ENCODE measurements around the gene KLHL22.
"Not testable (repeated sequence)": the region's sequence is repeated elsewhere in the genome, so short reads cannot be mapped to it uniquely, and the experiment has no call there.

The KLHL22 gene

GRCh38 chr22:20472629-20473442, 22.8 kb downstream of the KLHL22 start:
- in situ Hi-C loops (cut with MboI; ENCODE audit: low sequenced_read_pairs): no loop called here

- in situ Hi-C loops (cut with MboI; ENCODE audit: low sequenced_read_pairs): no loop called here
These were observed 24.3 kb downstream of the KLHL22 start for GRCh38 chr22:20471126-20471833.

DNA sequence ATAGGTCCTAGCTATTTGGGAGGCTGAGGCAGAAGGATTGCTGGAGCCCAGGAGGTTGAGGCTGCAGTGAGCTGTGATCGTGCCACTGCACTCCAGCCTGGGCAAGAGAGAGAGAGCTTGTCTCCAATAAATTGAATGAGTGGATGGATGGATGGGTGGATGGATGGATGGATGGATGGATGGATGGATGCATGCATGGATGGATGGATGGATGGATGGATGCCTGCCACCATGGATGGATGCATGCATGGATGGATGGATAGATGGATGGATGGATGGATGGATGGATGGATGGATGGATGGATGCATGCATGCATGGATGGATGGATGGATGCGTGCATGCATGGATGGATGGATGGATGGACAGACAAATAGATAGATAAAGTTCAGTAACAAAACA, 25.1 kb downstream of the KLHL22 start:
- in situ Hi-C loops (cut with MboI; ENCODE audit: low sequenced_read_pairs): not testable (repeated sequence)

- in situ Hi-C loops (cut with MboI; ENCODE audit: low sequenced_read_pairs): no loop called here
These were observed 26.3 kb downstream of the KLHL22 start for GRCh38 chr22:20469110-20469868.

GRCh38 chr22:20466659-20467379, 28.8 kb downstream of the KLHL22 start:
- in situ Hi-C loops (cut with MboI; ENCODE audit: low sequenced_read_pairs): no loop called here

GRCh38 chr22:20465759-20466077, 29.9 kb downstream of the KLHL22 start:
- in situ Hi-C loops (cut with MboI; ENCODE audit: low sequenced_read_pairs): no loop called here

DNA sequence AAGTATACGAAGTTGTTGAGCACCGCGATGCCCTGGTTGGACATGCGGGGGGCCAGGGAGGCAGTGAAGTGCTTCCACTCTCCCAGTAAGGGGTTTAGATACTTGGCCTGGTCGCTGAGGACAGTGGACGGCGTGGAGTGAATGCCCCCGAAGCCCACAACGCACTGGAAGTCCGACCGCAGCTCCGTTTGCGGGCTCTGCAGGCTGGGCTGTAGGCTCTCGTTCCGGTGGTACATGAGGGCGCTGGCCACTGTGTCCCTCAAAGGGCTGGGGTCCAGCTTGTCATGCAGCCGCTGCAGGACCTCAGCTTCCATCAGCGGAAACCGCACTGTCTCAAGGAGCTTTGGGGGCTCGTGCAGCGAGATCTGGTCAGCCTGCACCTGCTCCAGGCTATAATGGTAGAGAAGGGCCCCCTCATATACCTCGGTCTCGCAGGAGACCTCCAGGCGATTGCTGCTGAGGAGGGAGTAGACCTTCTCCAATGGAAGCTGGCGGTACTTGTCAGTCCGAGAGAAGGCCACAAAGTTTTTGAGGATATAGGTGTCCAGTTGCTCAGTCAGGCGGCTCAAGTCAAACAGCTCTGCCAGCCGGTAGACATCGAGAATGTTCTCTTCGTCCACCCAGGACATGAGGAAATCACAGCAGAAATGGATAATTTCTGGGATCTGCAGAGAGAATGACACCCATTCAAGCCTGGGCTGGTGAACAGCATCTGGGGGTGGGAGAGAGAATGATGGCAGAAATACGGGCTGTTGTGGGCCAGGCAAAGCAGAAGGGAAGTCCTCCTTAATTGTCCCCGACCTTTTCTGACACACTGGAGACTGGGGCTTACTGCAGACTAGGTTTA, 30.5 kb downstream of the KLHL22 start:
- in situ Hi-C loops (cut with MboI; ENCODE audit: low sequenced_read_pairs): no loop called here

DNA sequence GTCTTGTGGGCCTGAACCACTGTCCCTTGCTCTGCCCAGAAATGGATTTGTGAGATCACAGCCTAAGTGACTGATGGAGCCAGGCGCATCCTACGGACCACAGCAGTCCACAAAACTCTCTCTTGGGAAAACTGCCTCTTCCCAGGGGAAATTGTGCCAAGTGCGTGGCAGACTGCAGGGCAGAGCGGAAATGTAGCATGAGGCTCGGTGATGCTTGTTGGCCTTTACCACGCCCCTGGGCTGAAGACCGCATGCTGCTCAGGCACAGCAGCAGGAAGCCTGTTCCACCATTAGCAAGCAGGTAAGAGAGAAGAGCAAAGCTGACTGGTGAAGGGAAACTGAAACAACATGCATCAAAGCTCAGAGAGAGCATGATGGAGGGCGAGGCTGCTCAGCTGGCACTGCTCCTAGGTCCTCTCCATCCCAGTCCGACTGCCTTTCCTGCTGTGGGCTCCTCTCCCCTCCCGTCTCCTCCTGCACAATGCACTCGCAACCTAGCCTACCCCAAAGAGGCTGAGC, 31.4 kb downstream of the KLHL22 start:
- in situ Hi-C loops (cut with MboI; ENCODE audit: low sequenced_read_pairs): no loop called here

GRCh38 chr22:20463324-20464095, 32.1 kb downstream of the KLHL22 start:
- in situ Hi-C loops (cut with MboI; ENCODE audit: low sequenced_read_pairs): no loop called here

GRCh38 chr22:20459862-20460261, 35.7 kb downstream of the KLHL22 start:
- in situ Hi-C loops (cut with MboI; ENCODE audit: low sequenced_read_pairs): no loop called here

DNA sequence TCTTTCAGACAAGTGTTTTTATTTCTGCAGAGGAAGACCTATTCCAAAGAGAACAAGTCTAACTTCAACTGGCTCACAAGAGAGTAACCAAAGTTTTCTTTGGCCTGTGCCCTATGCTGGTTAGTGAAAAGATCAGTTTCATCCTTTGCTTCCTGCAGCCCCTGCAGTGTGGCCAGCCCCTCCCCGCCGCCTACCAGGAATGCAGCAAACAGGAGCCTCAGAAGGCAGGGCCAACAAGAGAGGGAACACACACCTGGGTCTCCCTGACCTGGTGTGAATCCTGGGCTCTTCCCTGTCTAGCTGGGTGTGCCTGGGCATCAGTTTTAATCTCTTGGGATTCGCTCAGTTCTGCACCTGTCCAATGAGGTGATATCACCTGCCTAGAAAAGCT, 36.4 kb downstream of the KLHL22 start:
- in situ Hi-C loops (cut with MboI; ENCODE audit: low sequenced_read_pairs): no loop called here

DNA sequence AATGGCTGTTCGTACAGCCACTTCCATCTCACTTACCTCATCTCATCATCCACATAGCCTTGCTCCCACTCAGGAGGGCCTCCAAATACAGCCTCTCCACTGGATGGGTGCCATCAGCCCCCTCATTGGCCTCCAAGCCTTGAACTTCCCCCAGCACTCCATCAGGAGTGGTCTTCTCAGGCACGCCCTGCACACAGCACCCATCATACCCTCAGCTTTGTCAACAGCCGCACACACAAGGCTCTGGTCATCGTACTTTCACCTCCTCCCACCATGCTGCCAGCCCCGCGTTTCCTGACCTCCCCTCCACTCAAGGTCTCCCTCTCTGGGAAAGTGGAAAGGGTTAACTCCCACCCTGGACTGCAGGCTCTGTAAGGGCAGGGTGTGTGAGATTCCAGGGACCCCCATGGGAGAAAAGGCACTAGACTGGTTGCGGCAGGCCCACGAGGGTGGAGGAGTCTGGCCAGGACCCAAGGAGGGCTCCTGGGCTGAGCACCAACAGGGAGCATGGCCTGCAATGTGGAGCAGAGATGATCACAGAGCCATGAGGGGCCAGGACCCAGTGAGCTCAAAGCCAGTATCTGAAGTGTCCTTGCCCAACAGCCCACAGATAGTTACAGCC, 37.0 kb downstream of the KLHL22 start:
- in situ Hi-C loops (cut with MboI; ENCODE audit: low sequenced_read_pairs): no loop called here

DNA sequence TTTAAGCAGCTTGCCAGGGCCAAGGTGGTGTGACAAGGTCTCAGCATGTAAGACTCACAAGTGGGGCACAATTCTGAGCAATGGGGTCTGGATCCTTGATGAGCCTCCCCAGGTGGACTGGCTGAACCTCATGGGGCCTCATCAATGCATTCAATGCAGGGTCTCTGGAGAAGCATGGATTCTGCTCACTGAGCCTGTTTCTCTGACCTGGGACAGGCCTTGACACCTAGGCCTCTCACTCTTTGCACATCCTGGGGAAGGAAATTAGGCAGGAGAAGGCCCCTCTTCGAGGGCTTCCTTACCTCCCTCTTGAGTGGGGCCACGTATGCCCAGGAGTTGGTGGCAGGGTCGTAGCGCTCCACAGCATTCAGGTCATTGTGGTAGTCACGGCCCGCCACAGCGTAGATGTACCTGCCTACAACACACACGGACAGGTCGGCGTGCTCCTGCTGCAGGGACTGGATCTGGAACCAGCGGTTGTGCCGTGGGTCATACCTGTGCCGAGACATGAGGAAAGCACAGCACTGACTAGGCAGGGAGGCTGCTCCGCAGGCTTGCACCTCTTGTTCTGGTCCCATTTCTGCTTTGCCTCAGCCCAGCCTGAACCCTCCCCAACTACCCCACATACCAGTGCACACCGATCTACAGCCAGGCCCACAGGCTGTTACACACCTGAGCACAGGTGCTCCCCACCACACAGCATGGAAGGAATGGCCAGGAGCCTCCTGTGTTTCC, 37.9 kb downstream of the KLHL22 start:
- in situ Hi-C loops (cut with MboI; ENCODE audit: low sequenced_read_pairs): no loop called here

GRCh38 chr22:20456722-20457076, 38.9 kb downstream of the KLHL22 start:
- in situ Hi-C loops (cut with MboI; ENCODE audit: low sequenced_read_pairs): no loop called here

GRCh38 chr22:20456064-20456721, 39.4 kb downstream of the KLHL22 start:
- in situ Hi-C loops (cut with MboI; ENCODE audit: low sequenced_read_pairs): no loop called here

DNA sequence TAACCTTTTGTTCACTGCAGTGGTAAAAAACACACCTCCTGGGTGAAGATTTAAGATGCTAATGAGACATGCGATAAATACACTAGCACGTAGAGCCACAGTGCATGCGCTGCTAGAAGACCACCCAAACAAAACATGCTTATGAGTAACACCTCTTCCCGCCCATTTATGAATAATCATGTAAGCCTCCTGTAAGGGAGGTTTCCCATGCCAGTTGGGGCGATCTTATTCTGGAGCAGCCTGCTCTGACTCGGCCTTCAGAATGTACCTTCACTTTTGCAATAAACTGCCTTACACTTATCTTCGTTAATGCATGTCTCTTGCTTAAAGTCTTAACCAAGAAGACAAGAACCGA, 39.9 kb downstream of the KLHL22 start:
- in situ Hi-C loops (cut with MboI; ENCODE audit: low sequenced_read_pairs): no loop called here

DNA sequence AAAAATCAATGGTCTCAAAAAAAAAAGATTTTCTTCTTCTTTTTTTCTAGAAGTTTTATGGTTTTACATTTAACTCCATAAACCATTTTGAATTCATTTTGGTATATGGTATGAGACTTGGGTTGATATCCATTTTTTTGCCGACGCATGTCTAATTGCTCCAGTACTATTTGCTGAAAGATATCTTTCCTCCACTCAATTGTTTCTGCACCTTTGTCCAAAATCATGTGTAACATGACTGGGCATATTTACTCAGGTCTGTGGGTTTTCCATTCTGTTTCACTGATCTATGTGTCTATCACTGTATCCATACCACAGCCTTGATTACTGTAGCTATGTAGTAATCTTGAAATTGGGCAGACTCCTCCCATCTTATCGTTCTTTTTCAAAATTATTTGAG, 42.4 kb downstream of the KLHL22 start:
- in situ Hi-C loops (cut with MboI; ENCODE audit: low sequenced_read_pairs): no loop called here

DNA sequence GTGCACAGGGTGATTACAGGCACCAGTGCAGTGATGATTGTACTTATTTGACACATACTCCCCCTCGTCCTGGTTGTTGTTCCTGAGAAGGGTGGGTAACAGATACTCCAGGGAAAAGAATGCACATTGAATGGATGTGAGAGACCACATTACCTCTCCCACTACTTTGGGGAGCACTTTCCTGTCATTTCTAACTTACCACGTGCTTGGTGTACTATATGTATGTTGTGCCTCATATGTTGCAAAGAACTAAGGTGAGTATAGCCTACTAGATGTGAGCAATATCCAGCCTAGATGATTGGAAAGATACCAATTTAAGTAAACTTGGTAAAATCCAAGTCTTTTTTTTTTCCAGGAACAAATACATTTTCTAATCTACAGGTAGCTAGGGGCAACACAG, 43.7 kb downstream of the KLHL22 start:
- in situ Hi-C loops (cut with MboI; ENCODE audit: low sequenced_read_pairs): no loop called here

All from HL-60/S4 treated with phorbol 12-myristate 13-acetate at 8.2 ng/mL for 4 days and 3 days (cell line).